HepG2 (cell line): ENCODE measurements around the gene PDGFRB. TPM values are rescaled to one million over a fixed set of nuclear protein-coding genes. Genes with fewer than 3 reads are reported as not detected.

ENCODE experiments used
- ATAC-seq: fragments of 200-7000 bp; cut with Tn5 transposase; 3 replicates; pipeline ENCODE4 v1.9.1; 2020; ENCODE audit warnings: mild to moderate bottlenecking, moderate library complexity
- BruUV-seq: library from RNA; stranded (reverse); fragments of 400-500 nt; replicated peaks from 2 replicates; lab custom pipeline; 2021; lab: Mats Ljungman, UMichigan
- CTCF ChIA-PET: fragments of 300-600 bp; formaldehyde crosslinking; extraction: SDS; loops from one replicate; lab custom pipeline; 2021; ENCODE audit warnings: low total read pairs, inconsistent platforms, low intra/inter-chr PET ratio; lab: Yijun Ruan, JAX
- POLR2A ChIA-PET: fragments of 350-600 bp; sonication (Branson Sonifier 250); formaldehyde crosslinking; loops from one replicate; lab custom pipeline; 2020; ENCODE audit warnings: antibody characterized with exemption, inconsistent platforms; lab: Yijun Ruan, JAX
- DNase-seq: peaks from one replicate; pipeline ENCODE4 v3.0.0-alpha.2; 2015; ENCODE audit warnings: low spot score
- FAIRE-seq: peaks from 3 replicates; lab custom pipeline; 2011; peaks lifted over from hg19 to GRCh38; lab: Jason Lieb, UNC
- H2AFZ ChIP-seq: one replicate; pipeline ENCODE4 v1.6.1; 2011; ENCODE audit warnings: low read length, inconsistent platforms
- H3K27ac ChIP-seq: fragments of 300-600 bp; 3 replicates; pipeline ENCODE4 v1.8.0; 2011; ENCODE audit warnings: mixed run types, mild to moderate bottlenecking, mixed read lengths, low read length, inconsistent platforms; ENCODE audit not compliant: insufficient read depth; ENCODE audit errors: extremely low read length
- H3K27me3 ChIP-seq, 2 experiments: fragments of 200-600 bp in 1 of 2; 2 replicates in 1 of 2; 3 replicates in 1 of 2; pipeline versions ENCODE4 v1.6.0 to v1.8.0; 2011; ENCODE audit warnings: low read length in 2 of 2, mild to moderate bottlenecking in 2 of 2, moderate library complexity in 2 of 2, inconsistent platforms in 1 of 2; ENCODE audit not compliant: insufficient read depth in 2 of 2, control insufficient read depth in 1 of 2
- H3K36me3 ChIP-seq, 2 experiments: fragments of 200-600 bp in 1 of 2; replicated peaks in 1 of 2; 2 replicates in 1 of 2; 3 replicates in 1 of 2; pipeline versions ENCODE4 v1.5.1 to v1.8.0; 2011; ENCODE audit warnings: low read length in 2 of 2, inconsistent platforms in 1 of 2; ENCODE audit not compliant: insufficient read depth in 2 of 2, control insufficient read depth in 1 of 2
- H3K4me1 ChIP-seq: 2 replicates; pipeline ENCODE4 v1.5.1; 2012; ENCODE audit warnings: low read length, inconsistent platforms; ENCODE audit not compliant: insufficient read depth
- H3K4me2 ChIP-seq: 2 replicates; pipeline ENCODE4 v1.6.0; 2011; ENCODE audit warnings: low read depth, low read length, inconsistent platforms
- H3K4me3 ChIP-seq, 3 experiments: fragments of 200-600 bp in 1 of 3; sonication (generic), shearing (Covaris generic) in 1 of 3; replicated peaks in 1 of 3; 2 replicates each; pipeline ENCODE4 v1.5.1; 2011 to 2016; ENCODE audit warnings: low read length in 3 of 3, inconsistent platforms in 2 of 3, low read depth in 2 of 3, mild to moderate bottlenecking in 2 of 3, control low read depth in 1 of 3, mixed read lengths in 1 of 3; ENCODE audit not compliant: insufficient read depth in 1 of 3
- H3K79me2 ChIP-seq: one replicate; pipeline ENCODE4 v1.6.1; 2011; ENCODE audit warnings: low read length, inconsistent platforms; ENCODE audit not compliant: insufficient read depth
- H3K9ac ChIP-seq: 2 replicates; pipeline ENCODE4 v1.6.0; 2011; ENCODE audit warnings: mild to moderate bottlenecking, low read depth, low read length, inconsistent platforms; ENCODE audit not compliant: insufficient read depth
- H3K9me3 ChIP-seq: 2 replicates; pipeline ENCODE4 v1.5.1; 2012; ENCODE audit warnings: mild to moderate bottlenecking, low read length
- H4K20me1 ChIP-seq: 2 replicates; pipeline ENCODE4 v1.6.0; 2011; ENCODE audit warnings: inconsistent platforms, mild to moderate bottlenecking, low read length, moderate library complexity; ENCODE audit not compliant: insufficient read depth
- BRCA1 ChIP-seq: sonication (generic); formaldehyde crosslinking; IDR thresholded peaks from 2 replicates; pipeline ENCODE4 v1.4.0; 2020; ENCODE audit warnings: missing genetic modification reagents
- ESRRA ChIP-seq: sonication (generic); formaldehyde crosslinking; IDR thresholded peaks from 2 replicates; pipeline ENCODE4 v1.5.1; 2020; ENCODE audit warnings: mild to moderate bottlenecking, low read depth, missing genetic modification reagents
- HIVEP1 ChIP-seq: sonication (generic); formaldehyde crosslinking; IDR thresholded peaks from 2 replicates; pipeline ENCODE4 v1.4.0; 2020; ENCODE audit warnings: mild to moderate bottlenecking, missing genetic modification reagents
- HOXD1 ChIP-seq: sonication (generic); formaldehyde crosslinking; IDR thresholded peaks from 2 replicates; pipeline ENCODE4 v1.5.0; 2020; ENCODE audit warnings: missing genetic modification reagents
- KAT2B ChIP-seq: fragments of 150-350 bp; IDR thresholded peaks from 2 replicates; pipeline ENCODE4 v1.6.1; 2014; ENCODE audit warnings: low read depth, low read length, borderline replicate concordance
- KAT7 ChIP-seq: IDR thresholded peaks from 2 replicates; pipeline ENCODE4 v1.6.1; 2018; ENCODE audit warnings: borderline replicate concordance, missing compliant biosample characterization
- NFKB2 ChIP-seq: sonication (generic); formaldehyde crosslinking; IDR thresholded peaks from 2 replicates; pipeline ENCODE4 v1.4.0; 2020; ENCODE audit warnings: missing genetic modification reagents, borderline replicate concordance
- POLR2G ChIP-seq: fragments of 200-400 bp; formaldehyde crosslinking; IDR thresholded peaks from 2 replicates; pipeline ENCODE4 v1.6.1; 2018; ENCODE audit warnings: mild to moderate bottlenecking, low read depth, low read length, moderate library complexity
- RBM22 ChIP-seq: fragments of 200-400 bp; formaldehyde crosslinking; optimal IDR thresholded peaks from 2 replicates; pipeline ENCODE3; 2017; ENCODE audit warnings: mild to moderate bottlenecking, low read length, moderate library complexity
- RFXANK ChIP-seq: IDR thresholded peaks from 2 replicates; pipeline ENCODE4 v1.6.1; 2016
- TAF15 ChIP-seq: fragments of 200-400 bp; formaldehyde crosslinking; IDR thresholded peaks from one replicate; pipeline ENCODE4 v1.6.1; 2018; ENCODE audit warnings: mild to moderate bottlenecking, low read depth, low read length; ENCODE audit not compliant: poor library complexity, severe bottlenecking
- TARDBP ChIP-seq: sonication (generic); formaldehyde crosslinking; IDR thresholded peaks from 2 replicates; pipeline ENCODE4 v1.8.0; 2022; ENCODE audit warnings: mild to moderate bottlenecking, missing genetic modification reagents
- TBX2 ChIP-seq: sonication (generic); formaldehyde crosslinking; IDR thresholded peaks from 2 replicates; pipeline ENCODE4 v1.5.0; 2020; ENCODE audit warnings: missing genetic modification reagents, mild to moderate bottlenecking, borderline replicate concordance
- ZBTB20 ChIP-seq: sonication (generic); formaldehyde crosslinking; IDR thresholded peaks from 2 replicates; pipeline ENCODE4 v1.8.1; 2023; ENCODE audit warnings: missing genetic modification reagents, low read depth, mild to moderate bottlenecking, borderline replicate concordance
- ZFY ChIP-seq: sonication (generic); formaldehyde crosslinking; IDR thresholded peaks from 2 replicates; pipeline ENCODE4 v1.4.0; 2020; ENCODE audit warnings: missing genetic modification reagents
- ZNF180 ChIP-seq: sonication (generic); formaldehyde crosslinking; IDR thresholded peaks from 2 replicates; pipeline ENCODE4 v1.4.0; 2020; ENCODE audit warnings: low read depth, missing genetic modification reagents, borderline replicate concordance
- ZNF629 ChIP-seq: sonication (generic); formaldehyde crosslinking; conservative IDR thresholded peaks from 2 replicates; pipeline ENCODE4 v1.5.0; 2020; ENCODE audit warnings: missing genetic modification reagents
- ZNF777 ChIP-seq: sonication (generic); formaldehyde crosslinking; IDR thresholded peaks from 2 replicates; pipeline ENCODE4 v1.4.0; 2020; ENCODE audit warnings: missing genetic modification reagents
- ZNF839 ChIP-seq: sonication (generic); formaldehyde crosslinking; IDR thresholded peaks from 2 replicates; pipeline ENCODE4 v1.4.0; 2020; ENCODE audit warnings: missing genetic modification reagents, mild to moderate bottlenecking, borderline replicate concordance
- WGBS: methylation state at CpG from one replicate; pipeline ENCODE4 v1.1.6; 2017; ENCODE audit warnings: low lambda C conversion rate; 5-methylcytosine and 5-hydroxymethylcytosine counted together
- in situ Hi-C: cut with HindIII; loops from 2 replicates; pipeline ENCODE4 v1.10.0; 2017; ENCODE audit warnings: low pct_unique_long_range_greater_than_20kb; ENCODE audit not compliant: extremely low pct_ligation_motif_present
- intact Hi-C: fragments of 100-400 bp; cut with micrococcal nuclease; formaldehyde crosslinking; loops from one replicate; pipeline ENCODE4 v1.10.0; 2022; ENCODE audit not compliant: unreplicated experiment
- polyA plus RNA-seq, 8 experiments: library from polyadenylated mRNA; depleted of rRNA in 3 of 8; stranded (reverse) in 7 of 8; unstranded in 1 of 8; fragments of >200 nt; fragmentation: Illumina TruSeq in 4 of 8; extraction: Trizol in 4 of 8; gene quantifications; 2 replicates each; pipeline versions ENCODE4 v1.2.1 to v1.2.3, GENCODE V29; 2011 to 2016; ENCODE audit warnings: low read depth in 4 of 8, missing spikeins in 1 of 8, mixed read lengths in 1 of 8; ENCODE audit not compliant: insufficient read depth in 1 of 8
- total RNA-seq, 5 experiments: library from RNA; depleted of rRNA; stranded (reverse); fragments of >200 nt; fragmentation: Illumina TruSeq; extraction: Trizol; gene quantifications; 2 replicates each; pipeline ENCODE4 v1.2.3, GENCODE V29; 2016; ENCODE audit warnings: low read depth in 1 of 5
- TF ChIP-seq, protein P1 (sequence below): sonication (generic); formaldehyde crosslinking; IDR thresholded peaks from 2 replicates; pipeline ENCODE4 v1.4.0; 2020; ENCODE audit warnings: missing genetic modification reagents, low read depth, mild to moderate bottlenecking, borderline replicate concordance
- TF ChIP-seq, protein P2 (sequence below): sonication (generic); formaldehyde crosslinking; IDR thresholded peaks from 2 replicates; pipeline ENCODE4 v1.8.0; 2022; ENCODE audit warnings: missing genetic modification reagents, mild to moderate bottlenecking, inconsistent platforms, borderline replicate concordance

Gene PDGFRB
- total and polyA plus RNA-seq, 2 of the 13 experiments (the other 11 are each of a cell fraction or from before 2014, with no cell fraction given) = 4.0 to 21.0 TPM

GRCh38 chr5:150143350-150144245, 12.0 kb downstream of the PDGFRB start:
- POLR2A ChIA-PET = interaction anchor here (0.8 to 1.2 kb wide), 6 partner anchors 11 to 117 kb away, joined by 3 to 7 read pairs (median 4); no protein-coding TSS in a partner anchor
- intact Hi-C loops (loop anchor here (1.0 to 10.0 kb wide), 2 partner anchors 18 to 281 kb away; no protein-coding TSS in a partner anchor), in situ Hi-C loops (no loop called here)
- Histone ChIP-seq H3K4me3 (no peak overlapping the region), H3K4me1 (peaks cover 91% of the 10 kb centered on the region), H3K79me2 (peaks cover 2% of the 10 kb centered on the region), H3K9ac (peak overlapping the region; percentile 19; the same call in 1 of the 2 replicates), H3K9me3 (no peaks in the 10 kb centered on the region), H3K4me2 (peak overlapping the region; percentile 19), H4K20me1 (no peaks in the 10 kb centered on the region), H3K27ac (peak overlapping the region; percentile 62), H3K27me3 (no peaks in the 10 kb centered on the region), H3K36me3 (no peaks in the 10 kb centered on the region), H2AFZ (no peak overlapping the region)
- 81% methylated on average over 20 of the region's 20 CpGs for WGBS
- DNase-seq (peak; percentile 61), FAIRE-seq (no peak), ATAC-seq (peak; percentile 27)
- CTCF ChIA-PET = no interaction called here
- no TSS peak for BruUV-seq
- TF ChIP-seq, protein P1, sequence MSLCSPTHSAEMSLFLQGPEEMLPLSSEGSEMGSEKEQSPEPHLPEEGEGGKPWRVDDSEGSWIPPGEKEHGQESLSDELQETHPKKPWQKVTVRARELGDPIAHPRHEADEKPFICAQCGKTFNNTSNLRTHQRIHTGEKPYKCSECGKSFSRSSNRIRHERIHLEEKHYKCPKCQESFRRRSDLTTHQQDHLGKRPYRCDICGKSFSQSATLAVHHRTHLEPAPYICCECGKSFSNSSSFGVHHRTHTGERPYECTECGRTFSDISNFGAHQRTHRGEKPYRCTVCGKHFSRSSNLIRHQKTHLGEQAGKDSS (CRISPR knock-in tag) = peak; percentile 21; the same call in 1 of the 2 replicates
- no peak for TF ChIP-seq RBM22
- TF ChIP-seq TARDBP = no peak
- no peak for TF ChIP-seq KAT7 (CRISPR knock-in tag)
- TF ChIP-seq KAT2B = no peak
- TF ChIP-seq, protein P2, sequence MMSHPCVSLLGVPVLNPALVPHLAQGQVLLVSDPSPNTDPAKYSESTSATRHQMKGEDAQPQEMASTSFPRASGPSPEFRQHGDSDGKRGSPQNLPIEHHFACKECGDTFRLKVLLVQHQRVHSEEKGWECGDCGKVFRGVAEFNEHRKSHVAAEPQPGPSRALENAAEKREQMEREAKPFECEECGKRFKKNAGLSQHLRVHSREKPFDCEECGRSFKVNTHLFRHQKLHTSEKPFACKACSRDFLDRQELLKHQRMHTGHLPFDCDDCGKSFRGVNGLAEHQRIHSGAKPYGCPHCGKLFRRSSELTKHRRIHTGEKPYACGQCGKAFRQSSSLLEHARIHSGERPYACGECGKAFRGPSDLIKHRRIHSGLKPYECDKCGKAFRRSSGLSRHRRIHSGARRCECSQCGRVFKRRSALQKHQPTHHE (CRISPR knock-in tag) = 0 out of 2 replicates have a peak, but pooled peaks have one; percentile 34
- TF ChIP-seq ZNF629 (CRISPR knock-in tag) = no peak
- no peak for TF ChIP-seq ESRRA (CRISPR knock-in tag)
- no peak for TF ChIP-seq ZNF180 (CRISPR knock-in tag)
- no peak for TF ChIP-seq ZNF839 (CRISPR knock-in tag)
- no peak for TF ChIP-seq RFXANK (CRISPR knock-in tag)
- 0 out of 2 replicates have a peak, but pooled peaks have one; percentile 19 for TF ChIP-seq HIVEP1
- TF ChIP-seq HOXD1 (CRISPR knock-in tag) = no peak
- TF ChIP-seq TAF15 = no peak
- peak; percentile 57; the same call in 1 of the 2 replicates for TF ChIP-seq NFKB2 (CRISPR knock-in tag)
- peak; percentile 56 for TF ChIP-seq POLR2G
- peak; percentile 58 for TF ChIP-seq TBX2 (CRISPR knock-in tag)
- TF ChIP-seq ZBTB20 (CRISPR knock-in tag) = no peak
- TF ChIP-seq ZNF777 (CRISPR knock-in tag) = no peak
- peak; percentile 28; the same call in 1 of the 2 replicates for TF ChIP-seq ZFY (CRISPR knock-in tag)
- TF ChIP-seq BRCA1 (CRISPR knock-in tag) = no peak
